IPS DF 4.7 (cell line): ENCODE results near the gene PBX1.
"Not testable (repeated sequence)": the region's sequence is repeated elsewhere in the genome, so short reads cannot be mapped to it uniquely, and the experiment has no call there.

Experiments
- DNase-seq: peaks from one replicate; pipeline ENCODE4 v3.0.0-alpha.2; 2013; ENCODE audit warnings: low spot score; ENCODE audit errors: extremely low read depth

The PBX1 gene

GRCh38 chr1:164589961-164590507 lies 31.1 kb downstream of the PBX1 start:
- DNase-seq: no peak

- no peak for DNase-seq
Observed at GRCh38 chr1:164590592-164590991, 31.6 kb downstream of the PBX1 start.

- no peak for DNase-seq
Observed at GRCh38 chr1:164591858-164592257, 32.9 kb downstream of the PBX1 start.

- DNase-seq: no peak
Observed at GRCh38 chr1:164592634-164593033, 33.6 kb downstream of the PBX1 start.

- no peak for DNase-seq
Observed at GRCh38 chr1:164595212-164595611, 36.2 kb downstream of the PBX1 start.

GRCh38 chr1:164596172-164596571 lies 37.2 kb downstream of the PBX1 start:
- DNase-seq: no peak

GRCh38 chr1:164598719-164599118 lies 39.7 kb downstream of the PBX1 start:
- no peak for DNase-seq

GRCh38 chr1:164599272-164599671 lies 40.3 kb downstream of the PBX1 start:
- no peak for DNase-seq

GRCh38 chr1:164601399-164602100 lies 42.6 kb downstream of the PBX1 start:
- no peak for DNase-seq

GRCh38 chr1:164602101-164602422 lies 43.1 kb downstream of the PBX1 start:
- DNase-seq: no peak

- DNase-seq: no peak
Observed at GRCh38 chr1:164602480-164603093, 43.6 kb downstream of the PBX1 start.

- not testable (repeated sequence) for DNase-seq
Observed at GRCh38 chr1:164603805-164604204, 44.8 kb downstream of the PBX1 start.

- no peak for DNase-seq
Observed at GRCh38 chr1:164604541-164604940, 45.6 kb downstream of the PBX1 start.

- no peak for DNase-seq
Observed at GRCh38 chr1:164605254-164606091, 46.5 kb downstream of the PBX1 start.

- DNase-seq: no peak
Observed at GRCh38 chr1:164607351-164607750, 48.4 kb downstream of the PBX1 start.

GRCh38 chr1:164608651-164609057 lies 49.7 kb downstream of the PBX1 start:
- DNase-seq: no peak

GRCh38 chr1:164609089-164609488 lies 50.1 kb downstream of the PBX1 start:
- no peak for DNase-seq

- no peak for DNase-seq
Observed at GRCh38 chr1:164610538-164611222, 51.7 kb downstream of the PBX1 start.

- DNase-seq: no peak
Observed at GRCh38 chr1:164611754-164612642, 53.0 kb downstream of the PBX1 start.

GRCh38 chr1:164613176-164613575 lies 54.2 kb downstream of the PBX1 start:
- no peak for DNase-seq

GRCh38 chr1:164614316-164614715 lies 55.3 kb downstream of the PBX1 start:
- no peak for DNase-seq
